DMS79 treated with DMSO at 0.1 percent for 48 hours (cell line): Measurements from ENCODE around the gene SH3GL2.

Experiments used
- DNase-seq: peaks from one replicate; lab custom pipeline; 2025; lab: John Stamatoyannopoulos, UW

Gene SH3GL2

GRCh38 chr9:17813798-17814197, 234.9 kb downstream of the SH3GL2 start:
- no peak for DNase-seq

- DNase-seq: no peak
Measured at GRCh38 chr9:17816431-17817027, 237.7 kb downstream of the SH3GL2 start.

GRCh38 chr9:17824191-17824590, 245.3 kb downstream of the SH3GL2 start:
- DNase-seq: no peak

- DNase-seq: no peak
Measured at GRCh38 chr9:17824616-17825264, 245.9 kb downstream of the SH3GL2 start.

GRCh38 chr9:17825265-17825659, 246.4 kb downstream of the SH3GL2 start:
- DNase-seq: no peak

- DNase-seq: no peak
Measured at GRCh38 chr9:17829064-17829463, 250.2 kb downstream of the SH3GL2 start.

- DNase-seq: no peak
Measured at GRCh38 chr9:17829812-17830385, 251.0 kb downstream of the SH3GL2 start.

GRCh38 chr9:17832812-17833211, 253.9 kb downstream of the SH3GL2 start:
- DNase-seq: no peak

- no peak for DNase-seq
Measured at GRCh38 chr9:17833846-17834245, 255.0 kb downstream of the SH3GL2 start.

- DNase-seq: no peak
Measured at GRCh38 chr9:17837965-17838364, 259.1 kb downstream of the SH3GL2 start.

- DNase-seq: no peak
Measured at GRCh38 chr9:17839776-17840175, 260.9 kb downstream of the SH3GL2 start.

GRCh38 chr9:17843236-17843635, 264.4 kb downstream of the SH3GL2 start:
- DNase-seq: no peak
